Stimulated activated CD4-positive, alpha-beta T cell treated with anti-CD3 and anti-CD28 coated beads, TNF-alpha, amount 100 ng/mL, for 24 hours (primary cell): Measurements from ENCODE around the gene TOB2.

Experiments
- DNase-seq, 3 experiments: peaks; one replicate each; pipeline ENCODE4 v3.0.0-alpha.2; 2020; ENCODE audit warnings: low read depth in 3 of 3

Gene TOB2

GRCh38 chr22:41446639-41447434, at the start of gene TOB2:
Gene TOB2, minus strand, starts transcription at chr22:41446801. Its CDS starts 9,456 bp downstream, at chr22:41437345.
- peak; percentile 89 to 93 (median 89) for DNase-seq

- DNase-seq = no peak
Observed at GRCh38 chr22:41491374-41492100, 44.9 kb upstream of the TOB2 start.

GRCh38 chr22:41488596-41489385, 42.2 kb upstream of the TOB2 start:
- no peak for DNase-seq

- DNase-seq = no peak
Observed at GRCh38 chr22:41488076-41488475, 41.5 kb upstream of the TOB2 start.

- DNase-seq = no peak
Observed at GRCh38 chr22:41487037-41487935, 40.7 kb upstream of the TOB2 start.

GRCh38 chr22:41485033-41485432, 38.4 kb upstream of the TOB2 start:
- DNase-seq = no peak

- DNase-seq = no peak
Observed at GRCh38 chr22:41482319-41482935, 35.8 kb upstream of the TOB2 start.

GRCh38 chr22:41481925-41482318, 35.3 kb upstream of the TOB2 start:
- no peak for DNase-seq

GRCh38 chr22:41481131-41481830, 34.7 kb upstream of the TOB2 start:
- no peak for DNase-seq

GRCh38 chr22:41480397-41480735, 33.8 kb upstream of the TOB2 start:
- DNase-seq = no peak

- DNase-seq = no peak
Observed at GRCh38 chr22:41479671-41480396, 33.2 kb upstream of the TOB2 start.

- DNase-seq = no peak
Observed at GRCh38 chr22:41478891-41479521, 32.4 kb upstream of the TOB2 start.

GRCh38 chr22:41478473-41478872, 31.9 kb upstream of the TOB2 start:
- DNase-seq = no peak

GRCh38 chr22:41474872-41475451, 28.4 kb upstream of the TOB2 start:
- DNase-seq = no peak

GRCh38 chr22:41471568-41471967, 25.0 kb upstream of the TOB2 start:
- no peak for DNase-seq

- no peak for DNase-seq
Observed at GRCh38 chr22:41470886-41471285, 24.3 kb upstream of the TOB2 start.

- peak in 2 of 3 experiments; percentile 13 to 43 for DNase-seq
Observed at GRCh38 chr22:41469218-41469851, 22.7 kb upstream of the TOB2 start.
